Skin of body (tissue), 2 donors: ENCODE measurements around the gene SLC35E4. TPM values are rescaled to one million over a fixed set of nuclear protein-coding genes. Genes with fewer than 3 reads are reported as not detected.
"Not testable (repeated sequence)": the region's sequence is repeated elsewhere in the genome, so short reads cannot be mapped to it uniquely, and the experiment has no call there.

Experiments
- DNase-seq: peaks from one replicate; lab custom pipeline; 2025; lab: John Stamatoyannopoulos, UW
- total RNA-seq: library from RNA; depleted of rRNA; stranded (reverse); fragments of >200 nt; gene quantifications from one replicate; pipeline ENCODE4 v1.2.3, GENCODE V29; 2014

Gene SLC35E4
- total RNA-seq, 1 donor from 2014 or later: 2.8 TPM

DNA sequence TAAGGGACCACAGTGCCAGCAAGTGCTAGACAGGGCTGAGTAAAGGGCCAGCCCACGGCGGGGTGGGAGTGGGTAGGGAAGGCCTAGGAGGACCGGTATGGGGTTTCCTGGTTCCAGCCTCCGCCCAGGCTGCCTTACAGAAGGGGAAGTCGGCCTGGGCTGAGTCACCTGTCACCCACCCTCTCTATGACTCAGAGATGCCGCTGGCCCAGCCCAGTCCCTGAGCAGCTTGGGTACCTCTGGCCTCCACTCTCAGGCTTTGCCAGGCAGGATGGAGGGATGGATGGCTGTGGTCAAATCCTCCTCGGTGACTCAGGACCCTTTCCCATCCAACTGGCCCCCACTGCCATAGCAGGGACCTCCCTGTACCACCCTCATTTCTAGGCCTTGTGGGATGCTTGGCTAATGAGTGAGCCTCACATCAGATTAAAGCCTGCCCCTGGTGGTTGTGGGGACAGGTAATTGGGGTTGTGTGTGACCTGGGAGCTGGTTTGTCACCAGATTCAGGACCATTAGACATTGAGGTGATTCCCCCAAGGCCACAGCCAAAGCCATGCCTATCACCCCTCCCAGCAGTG lies 13.9 kb downstream of the SLC35E4 start:
- no peak for DNase-seq

DNA sequence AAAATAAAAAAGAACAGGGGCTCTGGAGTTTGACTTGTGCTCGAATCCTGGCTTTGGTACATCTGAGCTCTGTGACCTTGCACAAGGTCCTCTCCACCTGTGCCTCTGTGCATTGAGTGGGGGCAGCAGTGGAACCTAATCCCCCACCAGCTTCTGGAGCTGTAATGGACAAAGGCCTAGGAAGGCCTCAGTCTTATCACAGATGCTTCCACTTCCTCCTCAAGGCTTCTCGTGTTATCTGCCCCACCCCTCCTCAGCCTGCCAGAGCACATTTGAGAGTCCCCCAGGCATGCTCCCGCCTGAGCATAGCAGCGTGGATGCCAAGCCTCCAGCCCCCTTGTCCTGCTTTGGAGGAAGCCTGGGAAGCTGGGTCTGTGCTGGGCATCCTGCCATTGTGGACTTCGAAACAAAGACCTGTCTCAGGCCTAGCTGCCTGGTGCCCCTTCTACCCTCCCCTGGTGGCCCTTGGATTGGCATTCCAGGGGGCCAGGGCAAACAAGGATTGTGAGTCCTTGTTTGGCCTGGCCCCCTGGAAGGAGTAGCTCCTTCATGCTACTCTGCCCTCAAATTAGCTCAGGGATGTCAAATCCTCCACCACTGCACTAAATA lies 15.0 kb downstream of the SLC35E4 start:
- peak; percentile 13 for DNase-seq

DNA sequence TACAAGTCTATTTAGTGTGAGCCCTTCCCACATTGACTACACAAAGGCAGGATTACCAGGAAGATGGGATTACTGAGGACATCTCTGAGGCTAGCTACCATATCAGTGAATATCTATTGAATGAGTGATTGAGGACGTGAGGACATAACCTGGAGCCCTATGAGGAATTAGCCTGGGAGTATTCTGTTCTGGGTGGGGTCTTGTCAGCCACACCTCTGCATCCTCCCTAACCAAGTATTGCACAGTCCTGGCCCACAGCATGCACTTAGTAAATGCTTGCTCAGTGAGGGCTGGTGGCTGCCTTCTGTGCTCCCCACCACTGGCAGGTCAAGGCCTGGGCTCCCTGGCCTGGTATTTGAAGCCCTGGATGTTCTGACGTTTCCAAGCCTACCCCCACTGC lies 17.3 kb downstream of the SLC35E4 start:
- DNase-seq: no peak

DNA sequence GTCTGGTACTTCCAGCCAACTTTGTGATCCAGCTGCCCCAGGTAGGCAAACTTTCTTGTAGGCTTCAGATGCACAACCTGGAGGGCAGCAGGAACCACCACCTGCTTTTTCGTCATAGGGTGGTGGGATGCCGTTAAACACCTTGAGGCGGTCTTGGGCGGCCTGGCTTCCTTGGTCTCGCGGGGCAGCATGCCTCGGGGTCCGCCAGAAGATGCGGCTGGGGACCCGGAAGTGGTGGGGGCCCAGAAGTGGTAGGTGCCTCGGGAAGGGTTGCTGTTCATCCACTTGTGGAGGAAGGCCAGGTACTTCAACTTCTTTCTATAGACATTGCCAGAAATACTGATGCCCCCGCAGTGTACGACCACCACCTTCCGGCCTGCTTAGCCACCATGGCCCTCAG lies 18.8 kb downstream of the SLC35E4 start:
- DNase-seq: no peak

DNA sequence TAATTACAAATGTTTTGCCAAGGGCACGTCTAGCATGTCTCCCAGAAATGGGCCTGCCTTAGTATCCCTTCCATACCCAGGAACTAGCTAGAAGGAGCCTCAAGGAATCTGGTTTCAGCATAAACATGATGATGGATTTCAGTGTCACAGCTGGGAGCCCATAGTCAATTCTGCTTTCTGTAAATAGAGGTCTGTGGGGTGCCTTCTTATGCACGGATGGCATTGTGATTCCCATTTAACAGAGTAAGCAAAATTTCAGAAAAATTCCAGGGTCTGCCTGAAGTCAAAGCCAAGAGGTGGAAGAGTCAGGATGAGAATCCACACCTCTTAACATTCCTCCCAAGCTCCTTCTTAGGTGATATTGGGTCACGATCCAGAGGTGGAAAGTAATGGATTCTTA lies 20.0 kb downstream of the SLC35E4 start:
- no peak for DNase-seq

DNA sequence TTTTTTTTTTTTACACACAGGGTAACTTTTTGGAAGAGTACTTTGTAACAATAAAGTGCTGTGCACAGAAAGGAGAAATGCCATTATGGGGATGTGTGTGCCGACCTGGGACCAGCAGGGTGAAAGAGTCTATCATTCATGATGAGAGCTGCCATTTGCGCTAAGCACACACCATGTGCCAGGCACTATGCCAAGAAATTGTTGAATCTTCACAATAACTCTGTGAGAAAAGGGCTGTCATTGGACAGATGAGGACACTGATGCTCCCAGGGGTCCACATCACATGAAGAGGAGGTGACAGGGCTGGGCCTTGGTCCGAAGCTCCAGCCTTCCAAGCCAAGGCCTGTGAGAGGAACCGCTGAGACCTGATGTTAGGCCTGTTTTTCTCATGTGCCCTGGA lies 26.5 kb downstream of the SLC35E4 start:
- DNase-seq: no peak

DNA sequence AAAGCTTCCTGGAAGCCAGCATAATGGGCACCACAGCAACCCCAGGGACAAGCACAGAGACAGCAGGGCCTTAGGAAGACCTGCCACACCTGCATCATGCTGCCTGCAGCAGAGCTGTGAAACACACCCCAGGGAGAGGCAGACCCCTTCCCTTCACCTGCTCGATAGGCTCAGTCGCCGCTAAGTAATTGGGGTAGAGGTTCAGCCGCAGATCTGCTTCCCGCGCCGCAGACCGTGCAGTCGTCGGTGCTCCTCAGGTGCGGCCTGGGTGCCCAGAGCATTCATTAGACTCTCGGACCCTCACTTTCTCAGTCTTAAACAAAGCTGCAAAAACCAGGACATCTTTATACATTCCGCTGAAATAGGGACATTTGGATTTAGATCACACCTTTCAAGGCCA lies 29.2 kb downstream of the SLC35E4 start:
- DNase-seq: no peak

DNA sequence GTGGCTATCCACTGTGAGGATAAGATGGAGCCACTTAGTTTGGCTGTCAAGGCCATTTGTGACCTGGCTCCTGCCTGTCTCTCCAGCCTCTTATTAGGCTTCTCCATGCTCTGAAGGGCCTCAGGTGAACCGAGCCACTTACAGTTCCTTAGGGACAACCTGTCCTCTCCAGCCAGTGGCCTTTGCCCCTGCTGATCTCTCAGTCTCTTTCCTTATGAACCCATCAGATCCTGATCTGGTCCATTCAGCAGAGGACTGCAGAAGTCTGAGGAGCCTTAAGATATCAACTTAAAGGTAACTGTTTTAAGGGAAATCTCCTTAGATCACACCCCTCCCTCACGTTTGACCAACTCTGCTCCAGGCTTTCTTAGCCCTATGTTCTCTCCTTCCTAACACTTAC lies 29.7 kb downstream of the SLC35E4 start:
- DNase-seq: no peak

DNA sequence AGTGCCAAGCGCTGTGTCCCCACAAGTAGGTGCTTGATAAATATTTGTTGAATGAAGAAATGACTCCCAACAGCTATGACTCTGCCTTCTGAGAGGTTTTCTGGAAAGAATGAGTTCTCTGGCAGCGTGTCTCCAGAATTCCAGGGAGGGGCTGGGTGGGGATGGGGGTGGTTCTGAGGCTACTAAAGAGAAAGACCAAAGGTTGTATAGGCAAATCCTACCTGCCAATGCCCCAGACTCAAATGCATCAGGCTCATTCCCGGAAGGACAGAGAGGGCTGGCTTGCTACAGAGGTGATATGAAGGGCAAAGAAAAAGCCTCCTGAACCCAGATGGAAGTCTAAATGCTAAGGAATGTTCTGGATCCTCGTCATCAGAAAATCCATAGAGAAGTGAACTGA lies 30.2 kb downstream of the SLC35E4 start:
- no peak for DNase-seq

DNA sequence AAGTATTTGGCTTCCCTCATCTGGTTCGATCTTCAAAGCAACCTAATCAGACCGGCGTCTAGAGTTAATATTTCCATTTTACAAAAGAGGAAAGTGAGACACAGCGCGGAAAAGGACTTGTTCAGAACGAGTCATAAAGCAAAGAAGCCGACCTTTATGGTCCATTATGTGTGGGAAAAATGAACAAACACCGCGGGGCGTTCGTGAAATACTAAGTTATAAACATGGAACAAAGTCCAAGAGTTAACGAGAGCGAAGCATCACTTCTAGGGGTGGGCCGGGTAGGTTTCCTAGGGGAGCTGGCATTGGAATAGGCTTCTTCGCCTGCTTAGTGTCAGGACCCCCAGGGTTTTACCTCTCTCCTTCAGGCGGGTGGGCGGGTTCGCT lies 31.5 kb downstream of the SLC35E4 start:
- DNase-seq: no peak

DNA sequence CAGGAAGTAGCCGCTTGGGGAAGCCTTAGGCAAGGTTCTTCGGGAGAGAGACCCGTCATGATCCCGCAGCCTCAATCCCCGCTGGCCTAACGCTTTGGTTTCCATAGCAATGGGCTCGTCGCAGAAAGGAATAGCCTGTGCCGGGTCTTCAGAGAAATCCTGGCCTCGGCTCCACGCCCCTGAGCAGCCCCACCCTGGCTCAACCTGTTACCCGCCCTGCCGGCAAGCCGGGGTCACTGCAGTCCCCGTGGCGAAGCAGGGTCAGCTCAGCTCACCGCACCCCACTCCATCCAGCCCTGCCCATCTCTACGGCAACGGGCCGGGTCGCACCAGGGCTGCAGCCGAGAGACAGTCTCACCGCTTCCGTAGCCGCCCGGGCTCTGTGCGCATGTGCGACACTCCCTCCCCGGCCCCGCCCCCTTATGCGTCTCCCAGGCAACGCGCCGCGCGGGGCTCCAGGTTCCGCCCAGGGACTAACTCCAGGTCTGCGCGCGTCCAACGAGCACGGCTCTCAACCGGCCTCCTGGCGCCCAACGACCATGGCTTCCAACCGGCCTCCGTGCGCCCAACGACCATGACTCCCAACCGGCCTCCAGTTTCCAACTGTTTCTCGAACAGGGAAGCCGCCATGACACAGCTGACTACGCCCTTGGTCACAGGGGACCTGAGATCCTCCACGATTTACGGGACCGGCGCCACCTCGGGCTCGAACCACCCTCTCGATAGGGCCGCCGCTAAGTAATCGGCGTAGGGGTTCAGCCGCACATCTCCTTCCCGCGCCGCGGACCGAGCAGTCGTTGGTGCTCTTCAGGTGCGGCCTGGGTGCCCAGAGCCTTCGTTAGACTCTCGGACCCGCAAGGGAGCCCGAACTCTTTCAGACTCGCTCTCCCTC lies 32.2 kb downstream of the SLC35E4 start, which contains the start of gene DUSP18:
Gene DUSP18 (minus strand): TSS at position 382 of the 892 bp plus-strand sequence. CDS start 3,872 bp downstream, outside the sequence.
- DNase-seq: peak; percentile 62

DNA sequence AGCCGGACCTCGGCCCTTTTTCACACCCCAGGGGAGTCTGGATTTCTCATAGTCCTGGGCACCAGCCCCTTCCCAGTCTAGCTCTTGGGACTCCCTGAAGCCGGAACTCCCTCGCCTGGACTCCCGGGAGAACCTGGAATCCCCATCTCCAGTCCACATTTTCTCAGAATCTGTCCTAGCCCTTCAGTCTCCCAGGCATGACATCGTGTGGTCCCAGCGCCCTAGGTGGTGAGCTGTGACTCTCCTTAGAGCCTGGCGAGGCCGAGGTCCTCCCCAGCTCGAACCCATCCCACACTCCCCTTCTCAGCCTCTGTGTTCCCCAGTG lies 32.8 kb downstream of the SLC35E4 start:
- DNase-seq: no peak

DNA sequence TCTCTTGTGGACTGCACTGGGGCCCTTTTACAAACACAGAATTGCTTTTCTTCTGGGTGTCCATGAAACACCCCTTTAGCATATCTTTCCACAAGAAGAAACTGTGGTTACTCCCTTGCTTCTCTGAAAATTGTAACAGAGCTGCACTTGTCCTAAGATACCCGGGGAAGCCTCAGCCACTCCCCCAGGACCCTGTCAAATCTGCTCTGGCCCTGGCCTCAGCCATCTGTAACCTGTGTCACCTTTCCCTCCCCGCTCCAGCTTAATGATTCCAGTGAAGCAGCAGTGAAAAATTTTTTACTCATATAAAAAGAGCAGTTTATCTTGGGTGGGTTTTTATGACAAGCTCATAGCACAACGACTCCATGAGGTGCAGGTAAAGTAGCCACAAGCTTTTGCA lies 35.5 kb downstream of the SLC35E4 start:
- DNase-seq: no peak

DNA sequence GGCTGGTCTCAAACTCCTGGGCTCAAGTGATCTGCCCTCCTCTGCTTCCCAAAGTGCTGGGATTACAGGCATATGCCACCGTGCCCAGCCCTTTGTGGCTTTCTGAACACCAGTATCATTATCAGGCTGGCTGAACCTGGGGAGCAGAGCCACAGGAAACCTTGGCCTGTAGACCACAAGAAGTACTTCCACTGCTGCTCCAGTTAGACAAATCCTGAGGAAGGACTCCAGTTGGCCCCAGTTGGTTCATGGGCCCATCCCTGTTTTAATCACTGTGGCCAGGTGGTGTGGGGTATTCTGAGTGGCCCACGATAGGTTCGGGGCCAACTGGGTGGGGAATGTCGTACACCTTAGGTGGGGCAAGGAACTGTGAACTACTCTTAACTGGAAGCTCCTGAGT lies 37.6 kb downstream of the SLC35E4 start:
- no peak for DNase-seq

DNA sequence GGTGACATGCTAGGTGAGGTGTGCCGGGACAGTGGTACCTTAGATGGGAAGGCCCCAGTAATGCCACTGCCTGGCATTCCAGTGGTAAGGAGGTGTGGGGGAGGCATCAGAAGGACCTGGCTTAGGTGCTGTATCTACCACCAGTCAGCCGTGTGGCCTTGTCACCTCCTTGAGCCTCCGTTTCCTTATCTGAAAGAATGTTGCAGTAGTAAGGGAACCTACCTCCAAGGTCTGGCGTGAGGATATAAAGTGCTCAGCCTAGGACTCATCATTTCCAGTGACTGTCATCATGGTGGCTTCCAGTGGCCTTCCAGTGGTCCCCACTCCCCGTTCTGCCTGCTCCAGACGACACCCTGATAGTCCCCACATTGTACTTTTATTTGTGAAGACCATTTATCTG lies 38.9 kb downstream of the SLC35E4 start:
- no peak for DNase-seq

DNA sequence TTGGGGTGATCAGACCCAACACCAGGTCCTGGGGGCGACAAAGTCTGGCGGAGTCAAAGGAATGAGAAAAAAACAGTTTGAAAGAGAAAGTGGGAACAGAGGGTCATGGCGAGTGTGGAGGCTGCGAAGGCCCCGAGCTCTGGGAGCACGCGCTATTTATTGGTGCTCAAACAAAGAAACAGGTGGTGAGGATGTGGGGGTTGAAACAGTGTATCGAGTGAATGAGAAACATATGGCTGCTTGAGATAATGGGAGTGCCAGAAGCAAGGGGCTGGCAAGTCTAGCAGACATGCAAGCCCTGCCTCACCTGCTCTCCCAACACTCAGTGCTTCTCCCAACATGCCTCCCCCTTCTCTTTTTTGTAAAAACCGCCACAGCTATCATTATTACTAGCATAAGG lies 39.9 kb downstream of the SLC35E4 start:
- DNase-seq: no peak

DNA sequence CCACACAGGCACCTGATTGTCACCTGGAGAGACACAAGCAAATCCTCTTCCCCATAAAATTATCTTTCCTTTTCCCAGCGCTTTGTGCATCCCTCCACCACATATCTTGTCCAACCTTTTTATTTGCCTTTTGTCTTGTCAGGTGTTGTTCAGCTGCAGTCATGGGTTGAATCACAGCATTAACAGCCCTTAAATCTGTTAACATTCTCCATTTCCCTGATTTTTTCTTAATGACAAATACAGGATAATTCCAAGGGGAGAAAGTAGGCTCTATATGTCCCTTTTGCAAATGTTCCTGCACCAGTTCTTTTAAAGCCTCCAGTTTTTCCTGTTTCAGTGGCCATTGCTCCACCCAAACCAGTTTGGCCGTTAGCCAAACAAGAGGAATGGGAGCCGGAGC lies 41.0 kb downstream of the SLC35E4 start:
- not testable (repeated sequence) for DNase-seq

DNA sequence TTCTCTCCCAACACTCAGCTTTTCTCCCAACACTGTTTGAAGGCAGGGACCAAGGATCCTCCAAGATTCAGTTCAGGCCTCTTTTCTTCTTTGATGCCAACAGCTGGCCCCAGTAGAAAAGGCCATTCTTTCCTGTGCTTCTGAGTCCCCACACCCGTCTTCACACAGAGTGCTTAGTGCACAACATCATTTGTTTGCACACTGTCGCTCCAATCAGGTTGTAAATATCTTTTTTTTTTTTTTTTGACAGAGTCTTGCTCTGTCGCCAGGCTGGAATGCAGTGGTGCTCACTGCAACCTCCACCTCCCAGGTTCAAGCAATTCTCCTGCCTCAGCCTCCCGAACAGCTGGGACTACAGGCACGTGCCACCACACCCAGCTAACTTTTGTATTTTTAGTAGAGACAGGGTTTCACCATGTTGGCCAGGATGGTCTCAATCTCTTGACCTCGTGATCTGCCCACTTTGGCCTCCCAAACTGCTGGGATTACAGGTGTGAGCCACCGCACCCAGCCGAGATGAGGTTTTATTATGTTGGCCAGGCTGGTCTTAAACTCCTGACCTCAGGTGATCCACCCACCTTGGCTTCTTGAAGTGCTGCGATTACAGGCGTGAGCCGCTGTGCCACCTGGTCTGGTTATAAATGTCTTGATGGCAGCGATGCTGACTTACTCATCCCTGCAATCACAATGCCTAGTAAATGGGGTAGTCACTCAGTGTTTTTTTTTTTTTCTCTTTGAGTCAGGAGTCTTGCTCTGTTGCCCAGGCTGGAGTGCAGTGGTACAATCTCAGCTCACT lies 44.5 kb downstream of the SLC35E4 start:
- not testable (repeated sequence) for DNase-seq

DNA sequence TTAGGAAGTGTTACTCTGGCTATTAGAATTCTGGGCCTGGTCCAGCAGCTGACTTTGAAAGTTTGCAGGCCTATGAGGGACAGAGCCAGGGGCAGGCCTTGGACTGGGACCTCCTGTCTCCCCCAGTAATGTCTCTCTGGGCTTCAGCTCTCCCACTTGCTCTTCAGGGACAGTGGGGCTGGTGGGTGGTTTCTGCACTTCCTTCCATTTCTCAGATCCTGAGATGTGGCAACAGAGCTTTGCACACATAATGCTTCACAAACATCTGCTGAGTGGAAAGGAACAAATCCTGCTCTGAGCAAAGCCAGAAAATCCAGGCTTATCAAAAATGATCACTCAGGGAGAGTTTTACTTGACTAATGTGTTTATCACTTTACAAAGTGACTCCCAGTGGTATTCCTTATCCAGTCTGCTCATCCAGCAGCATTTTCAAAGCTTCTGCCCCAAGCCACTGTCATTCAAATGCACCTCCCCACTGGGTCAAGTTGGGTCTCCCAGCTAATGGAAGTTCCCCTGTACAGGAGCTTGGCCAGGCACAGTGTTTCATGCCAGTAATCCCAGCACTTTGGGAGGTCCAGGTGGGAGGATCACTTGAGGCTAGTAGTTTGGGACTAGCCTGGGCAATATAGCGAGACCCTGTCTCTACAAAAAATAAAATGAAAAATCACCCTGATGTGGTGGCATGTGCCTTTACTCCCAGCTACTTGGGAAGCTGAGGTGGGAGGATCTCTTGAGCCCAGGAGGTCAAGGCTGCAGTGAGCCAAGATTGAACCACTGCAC lies 45.6 kb downstream of the SLC35E4 start:
- DNase-seq: no peak

DNA sequence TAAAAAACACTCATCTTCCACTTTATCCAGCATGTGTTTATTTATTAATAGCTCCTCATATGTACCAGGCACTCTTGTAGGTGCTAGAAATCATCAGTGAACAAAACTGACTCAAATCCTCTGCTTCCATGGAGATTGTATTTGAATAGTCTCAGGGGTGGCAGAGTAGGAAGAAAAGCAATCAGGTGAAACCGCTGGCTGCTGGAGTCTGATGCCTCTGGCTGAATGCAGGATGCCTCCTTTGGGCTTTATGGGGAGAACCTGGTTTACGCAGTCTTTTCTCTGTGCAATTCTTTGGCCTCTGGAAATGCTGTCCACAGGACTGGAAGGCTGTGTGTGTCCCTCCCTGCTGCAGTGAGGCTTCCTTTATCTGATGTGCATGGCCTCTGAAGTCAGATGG lies 46.2 kb downstream of the SLC35E4 start:
- no peak for DNase-seq

DNA sequence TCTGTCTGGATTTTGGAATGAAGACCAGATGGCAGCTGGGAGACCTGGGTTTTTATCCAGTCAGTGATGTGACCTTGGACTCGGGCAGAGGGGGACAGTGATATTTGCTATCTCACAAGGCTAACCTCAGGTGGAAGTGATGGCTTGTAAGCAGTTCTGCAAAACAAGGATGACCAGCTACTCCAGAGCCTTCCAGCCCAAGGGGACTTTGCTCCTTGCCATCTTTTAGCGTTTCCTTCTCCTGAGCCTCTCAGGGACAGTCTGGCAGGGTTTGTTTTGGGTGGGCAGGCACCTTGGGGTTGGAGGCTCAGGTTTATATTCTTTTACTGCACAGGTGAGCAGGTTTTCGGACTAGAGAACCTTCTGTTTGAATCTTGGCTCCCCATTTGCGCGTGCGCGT lies 49.6 kb downstream of the SLC35E4 start:
- no peak for DNase-seq
